HG02623 (cell line): Measurements from ENCODE around the gene RRP12.
"Not testable (repeated sequence)": the region's sequence is repeated elsewhere in the genome, so short reads cannot be mapped to it uniquely, and the experiment has no call there.

Experiments
- ATAC-seq: cut with Tn5 transposase; IDR thresholded peaks from one replicate; pipeline ENCODE4 v1.9.1; 2021; ENCODE audit warnings: moderate library complexity; ENCODE audit not compliant: unreplicated experiment

The RRP12 gene

GRCh38 chr10:97407211-97407951, 6.2 kb upstream of the RRP12 start:
- ATAC-seq, result peak; percentile 80

GRCh38 chr10:97406483-97406882, 5.3 kb upstream of the RRP12 start:
- ATAC-seq, result not testable (repeated sequence)

GRCh38 chr10:97406064-97406463, 4.9 kb upstream of the RRP12 start:
- no peak for ATAC-seq

GRCh38 chr10:97404044-97404443, 2.9 kb upstream of the RRP12 start:
- no peak for ATAC-seq

- ATAC-seq, result no peak
These were observed 347 bp upstream of the RRP12 start for GRCh38 chr10:97401455-97401919.

- ATAC-seq, result no peak
These were observed 1.1 kb downstream of the RRP12 start for GRCh38 chr10:97399843-97400545.

GRCh38 chr10:97396056-97396455, 5.1 kb downstream of the RRP12 start:
- no peak for ATAC-seq

- ATAC-seq, result no peak
These were observed 8.0 kb downstream of the RRP12 start for GRCh38 chr10:97393034-97393573.

GRCh38 chr10:97390091-97390490, 11.0 kb downstream of the RRP12 start:
- no peak for ATAC-seq

GRCh38 chr10:97388152-97388551, 13.0 kb downstream of the RRP12 start:
- no peak for ATAC-seq

- no peak for ATAC-seq
These were observed 15.6 kb downstream of the RRP12 start for GRCh38 chr10:97385565-97385964.

GRCh38 chr10:97384641-97385040, 16.5 kb downstream of the RRP12 start:
- ATAC-seq, result no peak

- no peak for ATAC-seq
These were observed 17.0 kb downstream of the RRP12 start for GRCh38 chr10:97384156-97384555.

GRCh38 chr10:97383159-97383558, 18.0 kb downstream of the RRP12 start:
- ATAC-seq, result no peak

GRCh38 chr10:97381626-97382025, 19.5 kb downstream of the RRP12 start:
- ATAC-seq, result no peak

- ATAC-seq, result no peak
These were observed 20.6 kb downstream of the RRP12 start for GRCh38 chr10:97380516-97380915.

- ATAC-seq, result no peak
These were observed 21.9 kb downstream of the RRP12 start for GRCh38 chr10:97378933-97379921.

GRCh38 chr10:97376413-97376812, 24.7 kb downstream of the RRP12 start:
- ATAC-seq, result no peak

- no peak for ATAC-seq
These were observed 27.7 kb downstream of the RRP12 start for GRCh38 chr10:97373456-97373855.

GRCh38 chr10:97372233-97372875, 28.8 kb downstream of the RRP12 start:
- ATAC-seq, result no peak
